PC-3 (cell line): ENCODE measurements around the gene PARP3. TPM values are rescaled to one million over a fixed set of nuclear protein-coding genes. Genes with fewer than 3 reads are reported as not detected.
A peak's percentile ranks its signal among the peaks of the same experiment; 100 is the strongest.

Experiments
- ATAC-seq: fragments of 200-7000 bp; cut with Tn5 transposase; 2 replicates; pipeline ENCODE4 v1.9.1; 2020; ENCODE audit warnings: mild to moderate bottlenecking, moderate library complexity
- BruUV-seq: library from RNA; stranded (reverse); fragments of 400-500 nt; replicated peaks from 2 replicates; lab custom pipeline; 2021; lab: Mats Ljungman, UMichigan
- CTCF ChIA-PET: fragments of 300-600 bp; sonication (Branson Sonifier 250); formaldehyde crosslinking; loops from one replicate; lab custom pipeline; 2022; ENCODE audit warnings: antibody characterized with exemption; lab: Charles Lee
- POLR2A ChIA-PET: fragments of 300-600 bp; sonication (Branson Sonifier 250); formaldehyde crosslinking; loops from one replicate; lab custom pipeline; 2022; ENCODE audit warnings: antibody characterized with exemption; ENCODE audit not compliant: unreplicated experiment; lab: Charles Lee
- DNase-seq: peaks from one replicate; pipeline ENCODE4 v3.0.0-alpha.2; 2015
- H2AFZ ChIP-seq: fragments of 300-600 bp; sonication (generic); 2 replicates; pipeline ENCODE4 v1.6.0; 2016; ENCODE audit warnings: antibody characterized with exemption, low read length
- H3F3A ChIP-seq: fragments of 300-600 bp; sonication (generic); one replicate; pipeline ENCODE4 v1.6.0; 2017; ENCODE audit warnings: antibody characterized with exemption, low read length, control low read depth, mild to moderate bottlenecking; ENCODE audit not compliant: unreplicated experiment
- H3K27ac ChIP-seq: fragments of 300-600 bp; sonication (generic); 2 replicates; pipeline ENCODE4 v1.5.1; 2016; ENCODE audit warnings: mild to moderate bottlenecking, low read length
- H3K27me3 ChIP-seq: fragments of 300-600 bp; sonication (generic); 2 replicates; pipeline ENCODE4 v1.6.1; 2016; ENCODE audit warnings: low read length, mixed read lengths
- H3K36me3 ChIP-seq: fragments of 300-600 bp; sonication (generic); 2 replicates; pipeline ENCODE4 v1.6.1; 2016; ENCODE audit warnings: low read depth, mixed run types, low read length, mixed read lengths
- H3K4me1 ChIP-seq: fragments of 300-600 bp; sonication (generic); 2 replicates; pipeline ENCODE4 v1.5.1; 2016; ENCODE audit warnings: low read length; ENCODE audit not compliant: insufficient read depth
- H3K4me2 ChIP-seq: fragments of 300-600 bp; sonication (generic); 2 replicates; pipeline ENCODE4 v1.6.0; 2016; ENCODE audit warnings: low read length
- H3K4me3 ChIP-seq: fragments of 300-600 bp; sonication (generic); 2 replicates; pipeline ENCODE4 v1.5.1; 2016; ENCODE audit warnings: mild to moderate bottlenecking, low read length, mixed read lengths
- H3K79me2 ChIP-seq: fragments of 300-600 bp; sonication (generic); 2 replicates; pipeline ENCODE4 v1.6.1; 2017; ENCODE audit warnings: low read length, mixed read lengths
- H3K9ac ChIP-seq: fragments of 300-600 bp; sonication (generic); 2 replicates; pipeline ENCODE4 v1.6.0; 2016; ENCODE audit warnings: mild to moderate bottlenecking, low read length
- H3K9me2 ChIP-seq: fragments of 300-600 bp; sonication (generic); replicated peaks from 2 replicates; pipeline ENCODE4 v1.6.1; 2016; ENCODE audit warnings: mixed run types, low read length, mixed read lengths
- H3K9me3 ChIP-seq: fragments of 300-600 bp; sonication (generic); 2 replicates; pipeline ENCODE4 v1.6.1; 2016; ENCODE audit warnings: low read length, mixed read lengths
- H4K20me1 ChIP-seq: fragments of 300-600 bp; sonication (generic); 2 replicates; pipeline ENCODE4 v1.6.1; 2016; ENCODE audit warnings: low read length, mixed read lengths
- CTCF ChIP-seq: fragments of 300-600 bp; sonication (generic); conservative IDR thresholded peaks from 2 replicates; pipeline ENCODE4 v1.5.1; 2017; ENCODE audit warnings: antibody characterized with exemption, low read depth, mild to moderate bottlenecking, low read length
- EZH2 ChIP-seq: fragments of 300-600 bp; sonication (generic); IDR thresholded peaks from one replicate; pipeline ENCODE4 v1.6.1; 2017; ENCODE audit warnings: antibody characterized with exemption, mild to moderate bottlenecking, low read length; ENCODE audit not compliant: unreplicated experiment
- EZH2phosphoT487 ChIP-seq: fragments of 300-600 bp; sonication (generic); IDR thresholded peaks from 2 replicates; pipeline ENCODE4 v1.6.1; 2018; ENCODE audit warnings: mild to moderate bottlenecking, antibody characterized with exemption, low read length, borderline replicate concordance
- intact Hi-C: fragments of 100-400 bp; cut with micrococcal nuclease; formaldehyde crosslinking; loops from 2 replicates; pipeline ENCODE4 v1.9.0; 2023
- total RNA-seq: library from RNA; depleted of rRNA; stranded (reverse); fragments of >200 nt; gene quantifications from 2 replicates; pipeline ENCODE4 v1.2.3, GENCODE V29; 2014

PARP3 gene
- total RNA-seq, 1 experiment from 2014 or later = 19.3 TPM

DNA sequence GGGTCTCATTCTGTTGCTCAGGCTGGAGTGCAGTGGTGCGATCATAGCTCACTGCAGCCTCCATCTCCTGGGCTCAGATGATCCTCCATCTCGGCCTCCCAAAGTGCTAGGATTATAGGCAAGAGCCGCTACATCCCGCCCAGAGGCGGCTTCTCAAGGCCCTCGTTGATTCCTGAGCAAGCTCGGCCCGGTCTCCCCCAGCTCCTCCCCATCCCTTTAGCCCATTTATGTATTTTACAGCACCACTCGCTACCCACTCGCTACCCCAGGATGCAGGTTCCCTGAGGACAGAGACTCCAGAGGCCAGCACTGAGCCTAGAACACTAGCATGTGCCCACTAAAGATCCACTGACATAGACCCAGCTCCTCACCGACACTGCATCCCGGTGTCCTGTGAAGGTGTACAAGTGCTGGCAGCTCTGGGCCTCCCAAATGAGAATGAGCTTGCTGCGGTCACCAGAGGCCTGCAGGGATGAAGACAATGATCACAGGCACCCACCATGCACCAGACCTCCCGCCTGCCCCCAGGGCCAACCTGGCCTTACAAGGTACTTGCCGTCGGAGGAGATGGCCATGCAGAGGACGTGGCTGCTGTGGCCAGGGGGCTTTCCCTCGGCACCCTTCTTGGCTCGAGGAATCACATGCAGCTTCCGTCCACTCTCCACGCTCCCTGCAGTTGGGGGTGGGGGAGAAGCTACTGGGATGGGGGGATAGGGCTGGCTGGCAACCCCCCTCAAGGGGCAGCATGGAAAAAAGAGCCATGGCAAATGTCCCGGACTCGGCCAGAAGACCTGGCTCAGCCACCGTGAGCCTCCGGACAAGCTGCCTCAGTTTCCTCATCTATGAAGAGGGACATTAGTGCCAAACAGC is 6.0 kb upstream of the PARP3 start:
- ChIA-PET POLR2A (no interaction called here), CTCF (interaction anchor here (0.6 to 0.7 kb wide), 2 partner anchors 461 to 665 kb away, joined by 3 to 6 read pairs; no protein-coding TSS in a partner anchor)
- H3K9ac ChIP-seq = no peak overlapping the region
- DNase-seq = no peak
- no peaks in the 10 kb centered on the region for H3K9me3 ChIP-seq
- no peak overlapping the region for H3K4me2 ChIP-seq
- no peak overlapping the region for H2AFZ ChIP-seq
- H4K20me1 ChIP-seq = peaks cover 28% of the 10 kb centered on the region
- H3K79me2 ChIP-seq = peaks cover 34% of the 10 kb centered on the region
- H3F3A ChIP-seq = no peaks in the 10 kb centered on the region
- H3K27ac ChIP-seq = no peak overlapping the region
- intact Hi-C loops = no loop called here
- no peak for TF ChIP-seq EZH2phosphoT487
- no peak for TF ChIP-seq EZH2
- TF ChIP-seq CTCF = no peak
- no TSS peak for BruUV-seq
- H3K9me2 ChIP-seq = no peaks in the 10 kb centered on the region
- peaks cover 19% of the 10 kb centered on the region for H3K4me1 ChIP-seq
- H3K36me3 ChIP-seq = peaks cover 60% of the 10 kb centered on the region
- H3K27me3 ChIP-seq = no peaks in the 10 kb centered on the region
- H3K4me3 ChIP-seq = no peak overlapping the region
- ATAC-seq = no peak

- Histone ChIP-seq H2AFZ (no peak overlapping the region), H3K9ac (no peak overlapping the region), H3K4me1 (peaks cover 19% of the 10 kb centered on the region), H3K36me3 (peaks cover 59% of the 10 kb centered on the region), H3K4me2 (no peak overlapping the region), H3K9me3 (no peaks in the 10 kb centered on the region), H3K79me2 (peaks cover 40% of the 10 kb centered on the region), H3K4me3 (no peak overlapping the region), H3K27me3 (no peaks in the 10 kb centered on the region), H3K9me2 (no peaks in the 10 kb centered on the region), H3K27ac (no peak overlapping the region), H4K20me1 (peaks cover 28% of the 10 kb centered on the region), H3F3A (no peaks in the 10 kb centered on the region)
- ChIA-PET POLR2A (no interaction called here), CTCF (no interaction called here)
- ATAC-seq = no peak
- no TSS peak for BruUV-seq
- TF ChIP-seq CTCF = no peak
- TF ChIP-seq EZH2phosphoT487 = no peak
- TF ChIP-seq EZH2 = no peak
- intact Hi-C loops = no loop called here
- peak; percentile 30 for DNase-seq
Observed at GRCh38 chr3:51937014-51937413, 5.1 kb upstream of the PARP3 start.
